Liver (tissue), 9 donors: ENCODE measurements around the gene TGIF1. TPM values are rescaled to one million over a fixed set of nuclear protein-coding genes. Genes with fewer than 3 reads are reported as not detected.

ENCODE experiments used
- DNase-seq: peaks from one replicate; pipeline ENCODE4 v3.0.0-alpha.2; 2017; ENCODE audit warnings: low spot score
- H3K27ac ChIP-seq, 2 donors: one replicate each; pipeline ENCODE4 v1.7.0; 2013; ENCODE audit warnings: inconsistent platforms in 2 of 2, low read length in 2 of 2, control low read depth in 1 of 2, low read depth in 1 of 2, mild to moderate bottlenecking in 1 of 2
- H3K27me3 ChIP-seq, 4 donors: one replicate each; pipeline versions ENCODE4 v1.6.1 to v1.7.0; 2013; ENCODE audit warnings: low read length in 3 of 4, inconsistent platforms in 1 of 4, mild to moderate bottlenecking in 1 of 4, moderate library complexity in 1 of 4; ENCODE audit not compliant: control insufficient read depth in 4 of 4, insufficient read depth in 4 of 4
- H3K36me3 ChIP-seq, 4 donors: one replicate each; pipeline versions ENCODE4 v1.6.1 to v1.7.0; 2013; ENCODE audit warnings: low read length in 3 of 4, mild to moderate bottlenecking in 3 of 4, low read depth in 1 of 4, moderate library complexity in 1 of 4; ENCODE audit not compliant: control insufficient read depth in 4 of 4, insufficient read depth in 3 of 4
- H3K4me1 ChIP-seq, 4 donors: one replicate each; pipeline versions ENCODE4 v1.6.1 to v1.7.0; 2013; ENCODE audit warnings: low read length in 3 of 4, mild to moderate bottlenecking in 3 of 4, moderate library complexity in 1 of 4; ENCODE audit not compliant: control insufficient read depth in 4 of 4, insufficient read depth in 4 of 4
- H3K4me3 ChIP-seq, 3 donors: one replicate each; pipeline versions ENCODE4 v1.6.1 to v1.7.0; 2013; ENCODE audit warnings: low read length in 3 of 3, control low read depth in 1 of 3, low read depth in 1 of 3, mild to moderate bottlenecking in 1 of 3
- H3K9ac ChIP-seq, 2 donors: one replicate each; pipeline ENCODE4 v1.7.0; 2013; ENCODE audit warnings: low read length in 2 of 2, mild to moderate bottlenecking in 2 of 2, moderate library complexity in 2 of 2, control low read depth in 1 of 2, low read depth in 1 of 2
- H3K9me3 ChIP-seq, 4 donors: one replicate each; pipeline versions ENCODE4 v1.6.1 to v1.7.0; 2013; ENCODE audit warnings: low read length in 3 of 4; ENCODE audit not compliant: control insufficient read depth in 4 of 4
- ATF3 ChIP-seq: IDR thresholded peaks from 2 replicates; pipeline ENCODE4 v1.6.1; 2016; ENCODE audit warnings: antibody characterized with exemption
- EGR1 ChIP-seq, 2 donors: IDR thresholded peaks; 2 replicates each; pipeline ENCODE4 v1.6.1; 2016 to 2018; ENCODE audit warnings: antibody characterized with exemption in 2 of 2, low read depth in 2 of 2
- FOXA1 ChIP-seq: IDR thresholded peaks from 2 replicates; pipeline ENCODE4 v1.6.1; 2016; ENCODE audit warnings: antibody characterized with exemption
- FOXA2 ChIP-seq: IDR thresholded peaks from 2 replicates; pipeline ENCODE4 v1.6.1; 2016; ENCODE audit warnings: antibody characterized with exemption
- GABPA ChIP-seq, 2 donors: IDR thresholded peaks in 1 of 2; conservative IDR thresholded peaks in 1 of 2; 2 replicates each; pipeline ENCODE4 v1.6.1; 2016; ENCODE audit warnings: antibody characterized with exemption in 2 of 2, mild to moderate bottlenecking in 1 of 2, moderate library complexity in 1 of 2
- HNF4A ChIP-seq, 2 donors: conservative IDR thresholded peaks; 2 replicates each; pipeline ENCODE4 v1.6.1; 2016; ENCODE audit warnings: antibody characterized with exemption in 2 of 2, mild to moderate bottlenecking in 2 of 2
- HNF4G ChIP-seq: IDR thresholded peaks from 2 replicates; pipeline ENCODE4 v1.6.1; 2016; ENCODE audit warnings: antibody characterized with exemption
- JUND ChIP-seq, 2 donors: IDR thresholded peaks; 2 replicates each; pipeline ENCODE4 v1.6.1; 2016; ENCODE audit warnings: antibody characterized with exemption in 2 of 2
- MAX ChIP-seq: IDR thresholded peaks from 2 replicates; pipeline ENCODE4 v1.6.1; 2016; ENCODE audit warnings: antibody characterized with exemption
- NR2F2 ChIP-seq: IDR thresholded peaks from 2 replicates; pipeline ENCODE4 v1.6.1; 2016; ENCODE audit warnings: antibody characterized with exemption
- RAD21 ChIP-seq, 2 donors: IDR thresholded peaks; 2 replicates each; pipeline ENCODE4 v1.6.1; 2016; ENCODE audit warnings: antibody characterized with exemption in 2 of 2, mild to moderate bottlenecking in 2 of 2
- REST ChIP-seq: IDR thresholded peaks from 2 replicates; pipeline ENCODE4 v1.6.1; 2016; ENCODE audit warnings: antibody characterized with exemption, mild to moderate bottlenecking
- RXRA ChIP-seq, 2 donors: IDR thresholded peaks; 2 replicates each; pipeline ENCODE4 v1.6.1; 2017 to 2018; ENCODE audit warnings: antibody characterized with exemption in 2 of 2, mild to moderate bottlenecking in 1 of 2
- SP1 ChIP-seq: IDR thresholded peaks from 2 replicates; pipeline ENCODE4 v1.6.1; 2018; ENCODE audit warnings: antibody characterized with exemption, mild to moderate bottlenecking
- TAF1 ChIP-seq: conservative IDR thresholded peaks from 2 replicates; pipeline ENCODE4 v1.6.1; 2016; ENCODE audit warnings: antibody characterized with exemption, mild to moderate bottlenecking
- YY1 ChIP-seq: IDR thresholded peaks from 2 replicates; pipeline ENCODE4 v1.6.1; 2016; ENCODE audit warnings: antibody characterized with exemption, mild to moderate bottlenecking
- WGBS: extraction: QIAGEN DNeasy Blood & Tissue Kit; methylation state at CpG from one replicate; pipeline ENCODE4 v1.1.7; 2013; 5-methylcytosine and 5-hydroxymethylcytosine counted together
- polyA plus RNA-seq, 2 donors: library from polyadenylated mRNA; stranded (reverse) in 1 of 2; unstranded in 1 of 2; fragments of 200-250 nt in 1 of 2; fragments of >200 nt in 1 of 2; fragmentation: Nextera tagmentation in 1 of 2; extraction: Ambion mirVana in 1 of 2; gene quantifications; one replicate each; pipeline versions ENCODE4 v1.2.1 to v1.2.3, GENCODE V29; 2013 to 2015
- total RNA-seq, 2 donors: library from RNA; depleted of rRNA; stranded (reverse); fragments of >200 nt; gene quantifications; one replicate each; pipeline ENCODE4 v1.2.3, GENCODE V29; 2014
- TF ChIP-seq, protein P1 (sequence below): IDR thresholded peaks from 2 replicates; pipeline ENCODE4 v1.6.1; 2016; ENCODE audit warnings: antibody characterized with exemption
- TF ChIP-seq, protein P2 (sequence below): fragments of 150-350 bp; IDR thresholded peaks from 2 replicates; pipeline ENCODE4 v1.5.1; 2017; ENCODE audit warnings: improper control_type of control experiment, low read depth, low read length; ENCODE audit not compliant: missing input control
- donor health status: healthy.
- donor health status: healthy.
- donor health status: healthy.
- donor health status: healthy.
- donor health status: healthy.

The TGIF1 gene
- total and polyA plus RNA-seq, 4 donors = 13.1 to 26.4 (median 18.4) TPM

- no peaks in the 10 kb centered on the region for H3K27me3 ChIP-seq
- H3K27ac ChIP-seq = peak overlapping the region; percentile 99 to 100
- DNase-seq = no peak
- no peaks in the 10 kb centered on the region for H3K36me3 ChIP-seq
- peak overlapping the region; percentile 63 to 92 (median 90) for H3K4me3 ChIP-seq
- H3K9me3 ChIP-seq = no peaks in the 10 kb centered on the region
- peak overlapping the region; percentile 99 to 100 for H3K9ac ChIP-seq
- under 1% methylated on average over 30 of the region's 30 CpGs for WGBS
- peaks cover 3 to 36% (median 21%) of the 10 kb centered on the region in 4 donors for H3K4me1 ChIP-seq
- no peak for TF ChIP-seq GABPA (IDR thresholded peaks at IDR 0.05 in 1 of 2, conservative IDR thresholded peaks at IDR 0.05 in 1 of 2)
- no peak for TF ChIP-seq FOXA2
- TF ChIP-seq ATF3 = no peak
- no peak for TF ChIP-seq JUND (IDR thresholded peaks at IDR 0.05)
- TF ChIP-seq, protein P1, sequence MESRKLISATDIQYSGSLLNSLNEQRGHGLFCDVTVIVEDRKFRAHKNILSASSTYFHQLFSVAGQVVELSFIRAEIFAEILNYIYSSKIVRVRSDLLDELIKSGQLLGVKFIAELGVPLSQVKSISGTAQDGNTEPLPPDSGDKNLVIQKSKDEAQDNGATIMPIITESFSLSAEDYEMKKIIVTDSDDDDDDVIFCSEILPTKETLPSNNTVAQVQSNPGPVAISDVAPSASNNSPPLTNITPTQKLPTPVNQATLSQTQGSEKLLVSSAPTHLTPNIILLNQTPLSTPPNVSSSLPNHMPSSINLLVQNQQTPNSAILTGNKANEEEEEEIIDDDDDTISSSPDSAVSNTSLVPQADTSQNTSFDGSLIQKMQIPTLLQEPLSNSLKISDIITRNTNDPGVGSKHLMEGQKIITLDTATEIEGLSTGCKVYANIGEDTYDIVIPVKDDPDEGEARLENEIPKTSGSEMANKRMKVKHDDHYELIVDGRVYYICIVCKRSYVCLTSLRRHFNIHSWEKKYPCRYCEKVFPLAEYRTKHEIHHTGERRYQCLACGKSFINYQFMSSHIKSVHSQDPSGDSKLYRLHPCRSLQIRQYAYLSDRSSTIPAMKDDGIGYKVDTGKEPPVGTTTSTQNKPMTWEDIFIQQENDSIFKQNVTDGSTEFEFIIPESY = no peak
- no peak for TF ChIP-seq HNF4G
- no peak for TF ChIP-seq SP1
- TF ChIP-seq HNF4A (conservative IDR thresholded peaks at IDR 0.05) = no peak
- TF ChIP-seq, protein P2, sequence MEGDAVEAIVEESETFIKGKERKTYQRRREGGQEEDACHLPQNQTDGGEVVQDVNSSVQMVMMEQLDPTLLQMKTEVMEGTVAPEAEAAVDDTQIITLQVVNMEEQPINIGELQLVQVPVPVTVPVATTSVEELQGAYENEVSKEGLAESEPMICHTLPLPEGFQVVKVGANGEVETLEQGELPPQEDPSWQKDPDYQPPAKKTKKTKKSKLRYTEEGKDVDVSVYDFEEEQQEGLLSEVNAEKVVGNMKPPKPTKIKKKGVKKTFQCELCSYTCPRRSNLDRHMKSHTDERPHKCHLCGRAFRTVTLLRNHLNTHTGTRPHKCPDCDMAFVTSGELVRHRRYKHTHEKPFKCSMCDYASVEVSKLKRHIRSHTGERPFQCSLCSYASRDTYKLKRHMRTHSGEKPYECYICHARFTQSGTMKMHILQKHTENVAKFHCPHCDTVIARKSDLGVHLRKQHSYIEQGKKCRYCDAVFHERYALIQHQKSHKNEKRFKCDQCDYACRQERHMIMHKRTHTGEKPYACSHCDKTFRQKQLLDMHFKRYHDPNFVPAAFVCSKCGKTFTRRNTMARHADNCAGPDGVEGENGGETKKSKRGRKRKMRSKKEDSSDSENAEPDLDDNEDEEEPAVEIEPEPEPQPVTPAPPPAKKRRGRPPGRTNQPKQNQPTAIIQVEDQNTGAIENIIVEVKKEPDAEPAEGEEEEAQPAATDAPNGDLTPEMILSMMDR = no peak
Observed at GRCh38 chr18:3450799-3451182, 819 bp downstream of the TGIF1 start.

DNA sequence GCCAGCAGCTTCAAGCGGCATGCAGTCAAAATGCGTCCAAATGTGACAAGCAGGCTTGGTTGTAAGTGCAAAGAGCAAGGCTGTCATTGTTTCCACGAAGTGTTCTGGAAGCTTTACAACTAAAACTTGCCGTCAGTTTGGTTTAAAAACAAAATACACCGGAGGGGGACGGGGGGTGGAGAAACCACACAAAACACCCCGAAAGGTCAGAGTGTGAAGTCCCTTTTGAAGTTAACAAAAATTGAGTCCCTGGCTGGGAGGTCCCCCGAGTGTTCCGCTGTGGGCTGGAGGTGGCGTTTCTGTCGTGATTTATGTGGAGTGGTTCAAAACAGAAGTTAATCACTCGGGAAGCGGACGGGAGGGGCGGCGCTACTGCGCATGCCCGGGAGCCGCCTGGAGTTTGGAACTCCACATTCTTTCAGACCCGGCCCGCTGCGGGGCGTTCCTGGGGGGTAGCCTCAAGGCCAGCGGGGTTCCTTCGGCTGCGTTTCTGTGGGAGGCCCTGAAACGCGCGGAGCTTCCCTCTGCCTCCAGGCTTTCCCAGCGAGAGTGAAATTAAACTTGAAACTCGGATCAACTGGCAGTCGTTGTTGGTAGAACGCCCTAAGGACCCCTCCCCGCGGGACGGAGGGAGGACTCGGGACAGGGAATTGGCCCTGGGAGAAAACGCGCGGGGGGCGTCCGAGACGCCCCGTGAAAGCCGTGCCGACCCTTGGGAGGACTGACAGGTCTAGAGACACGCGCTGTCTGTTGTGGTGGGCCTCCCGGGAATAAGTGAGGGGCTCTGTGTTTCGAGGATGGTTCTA is 1.4 kb downstream of the TGIF1 start:
- peak overlapping the region; percentile 99 to 100 for H3K9ac ChIP-seq
- under 1% methylated on average over 50 of the region's 50 CpGs for WGBS
- H3K4me1 ChIP-seq = peaks cover 3 to 42% (median 27%) of the 10 kb centered on the region in 4 donors
- H3K36me3 ChIP-seq = no peaks in the 10 kb centered on the region
- peak; percentile 92 for DNase-seq
- no peaks in the 10 kb centered on the region for H3K9me3 ChIP-seq
- H3K27ac ChIP-seq = peak overlapping the region; percentile 99 to 100
- H3K27me3 ChIP-seq = no peaks in the 10 kb centered on the region
- peak overlapping the region; percentile 63 to 92 (median 90) for H3K4me3 ChIP-seq
- TF ChIP-seq, protein P1 = peak; percentile 40
- TF ChIP-seq EGR1 (IDR thresholded peaks at IDR 0.05; ENCODE audit: low read depth in 2 of 2) (peak in 1 of 2 donors; percentile 23), REST (peak; percentile 85), ATF3 (no peak), NR2F2 (peak; percentile 47), MAX (peak; percentile 17), HNF4A (conservative IDR thresholded peaks at IDR 0.05) (peak; percentile 55 to 56), FOXA1 (no peak), RXRA (IDR thresholded peaks at IDR 0.05) (peak; percentile 41 to 59), TAF1 (peak; percentile 90), HNF4G (no peak), SP1 (peak; percentile 70), RAD21 (IDR thresholded peaks at IDR 0.05) (peak in 1 of 2 donors; percentile 35), JUND (IDR thresholded peaks at IDR 0.05) (peak; percentile 65 to 72), GABPA (IDR thresholded peaks at IDR 0.05 in 1 of 2, conservative IDR thresholded peaks at IDR 0.05 in 1 of 2) (no peak), YY1 (peak; percentile 74)
